HepG2 (cell line): ENCODE measurements around the gene DCAF4. TPM values are rescaled to one million over a fixed set of nuclear protein-coding genes. Genes with fewer than 3 reads are reported as not detected.

Source experiments
- ATAC-seq: fragments of 200-7000 bp; cut with Tn5 transposase; 3 replicates; pipeline ENCODE4 v1.9.1; 2020; ENCODE audit warnings: mild to moderate bottlenecking, moderate library complexity
- BruUV-seq: library from RNA; stranded (reverse); fragments of 400-500 nt; replicated peaks from 2 replicates; lab custom pipeline; 2021; lab: Mats Ljungman, UMichigan
- CTCF ChIA-PET: fragments of 300-600 bp; formaldehyde crosslinking; extraction: SDS; loops from one replicate; lab custom pipeline; 2021; ENCODE audit warnings: low total read pairs, inconsistent platforms, low intra/inter-chr PET ratio; lab: Yijun Ruan, JAX
- POLR2A ChIA-PET: fragments of 350-600 bp; sonication (Branson Sonifier 250); formaldehyde crosslinking; loops from one replicate; lab custom pipeline; 2020; ENCODE audit warnings: antibody characterized with exemption, inconsistent platforms; lab: Yijun Ruan, JAX
- DNase-seq: peaks from one replicate; pipeline ENCODE4 v3.0.0-alpha.2; 2015; ENCODE audit warnings: low spot score
- FAIRE-seq: peaks from 3 replicates; lab custom pipeline; 2011; peaks lifted over from hg19 to GRCh38; lab: Jason Lieb, UNC
- H2AFZ ChIP-seq: one replicate; pipeline ENCODE4 v1.6.1; 2011; ENCODE audit warnings: low read length, inconsistent platforms
- H3K27ac ChIP-seq: fragments of 300-600 bp; 3 replicates; pipeline ENCODE4 v1.8.0; 2011; ENCODE audit warnings: mixed run types, mild to moderate bottlenecking, mixed read lengths, low read length, inconsistent platforms; ENCODE audit not compliant: insufficient read depth; ENCODE audit errors: extremely low read length
- H3K27me3 ChIP-seq, 2 experiments: fragments of 200-600 bp in 1 of 2; 2 replicates in 1 of 2; 3 replicates in 1 of 2; pipeline versions ENCODE4 v1.6.0 to v1.8.0; 2011; ENCODE audit warnings: low read length in 2 of 2, mild to moderate bottlenecking in 2 of 2, moderate library complexity in 2 of 2, inconsistent platforms in 1 of 2; ENCODE audit not compliant: insufficient read depth in 2 of 2, control insufficient read depth in 1 of 2
- H3K36me3 ChIP-seq, 2 experiments: fragments of 200-600 bp in 1 of 2; replicated peaks in 1 of 2; 2 replicates in 1 of 2; 3 replicates in 1 of 2; pipeline versions ENCODE4 v1.5.1 to v1.8.0; 2011; ENCODE audit warnings: low read length in 2 of 2, inconsistent platforms in 1 of 2; ENCODE audit not compliant: insufficient read depth in 2 of 2, control insufficient read depth in 1 of 2
- H3K4me1 ChIP-seq: 2 replicates; pipeline ENCODE4 v1.5.1; 2012; ENCODE audit warnings: low read length, inconsistent platforms; ENCODE audit not compliant: insufficient read depth
- H3K4me2 ChIP-seq: 2 replicates; pipeline ENCODE4 v1.6.0; 2011; ENCODE audit warnings: low read depth, low read length, inconsistent platforms
- H3K4me3 ChIP-seq, 3 experiments: fragments of 200-600 bp in 1 of 3; sonication (generic), shearing (Covaris generic) in 1 of 3; replicated peaks in 1 of 3; 2 replicates each; pipeline ENCODE4 v1.5.1; 2011 to 2016; ENCODE audit warnings: low read length in 3 of 3, inconsistent platforms in 2 of 3, low read depth in 2 of 3, mild to moderate bottlenecking in 2 of 3, control low read depth in 1 of 3, mixed read lengths in 1 of 3; ENCODE audit not compliant: insufficient read depth in 1 of 3
- H3K79me2 ChIP-seq: one replicate; pipeline ENCODE4 v1.6.1; 2011; ENCODE audit warnings: low read length, inconsistent platforms; ENCODE audit not compliant: insufficient read depth
- H3K9ac ChIP-seq: 2 replicates; pipeline ENCODE4 v1.6.0; 2011; ENCODE audit warnings: mild to moderate bottlenecking, low read depth, low read length, inconsistent platforms; ENCODE audit not compliant: insufficient read depth
- H3K9me3 ChIP-seq: 2 replicates; pipeline ENCODE4 v1.5.1; 2012; ENCODE audit warnings: mild to moderate bottlenecking, low read length
- H4K20me1 ChIP-seq: 2 replicates; pipeline ENCODE4 v1.6.0; 2011; ENCODE audit warnings: inconsistent platforms, mild to moderate bottlenecking, low read length, moderate library complexity; ENCODE audit not compliant: insufficient read depth
- ASH2L ChIP-seq: fragments of 300-600, 200-600 bp; sonication (generic); IDR thresholded peaks from 2 replicates; pipeline ENCODE4 v1.7.0; 2017; ENCODE audit warnings: low read depth, mild to moderate bottlenecking, moderate library complexity, mixed read lengths, low read length; ENCODE audit not compliant: insufficient read length
- CREB1 ChIP-seq, 2 experiments: fragments of 450-650 bp in 1 of 2; IDR thresholded peaks; 2 replicates each; pipeline ENCODE4 v1.6.1; 2016 to 2017; ENCODE audit warnings: control low read depth in 1 of 2, mild to moderate bottlenecking in 1 of 2, missing compliant biosample characterization in 1 of 2, missing genetic modification characterization in 1 of 2
- HNRNPUL1 ChIP-seq: fragments of 200-400 bp; formaldehyde crosslinking; IDR thresholded peaks from 2 replicates; pipeline ENCODE4 v1.6.1; 2017; ENCODE audit warnings: low read depth, mild to moderate bottlenecking, low read length, moderate library complexity
- KDM5B ChIP-seq: sonication (generic); formaldehyde crosslinking; IDR thresholded peaks from 2 replicates; pipeline ENCODE4 v1.4.0; 2020; ENCODE audit warnings: missing genetic modification reagents, mild to moderate bottlenecking, borderline replicate concordance
- PPARG ChIP-seq: conservative IDR thresholded peaks from 2 replicates; pipeline ENCODE4 v1.6.1; 2016; ENCODE audit warnings: missing biosample characterization, missing genetic modification reagents
- SIX1 ChIP-seq: sonication (generic); formaldehyde crosslinking; IDR thresholded peaks from 2 replicates; pipeline ENCODE4 v1.4.0; 2020; ENCODE audit warnings: missing genetic modification reagents, borderline replicate concordance
- WGBS: methylation state at CpG from one replicate; pipeline ENCODE4 v1.1.6; 2017; ENCODE audit warnings: low lambda C conversion rate; 5-methylcytosine and 5-hydroxymethylcytosine counted together
- in situ Hi-C: cut with HindIII; loops from 2 replicates; pipeline ENCODE4 v1.10.0; 2017; ENCODE audit warnings: low pct_unique_long_range_greater_than_20kb; ENCODE audit not compliant: extremely low pct_ligation_motif_present
- intact Hi-C: fragments of 100-400 bp; cut with micrococcal nuclease; formaldehyde crosslinking; loops from one replicate; pipeline ENCODE4 v1.10.0; 2022; ENCODE audit not compliant: unreplicated experiment
- polyA plus RNA-seq, 8 experiments: library from polyadenylated mRNA; depleted of rRNA in 3 of 8; stranded (reverse) in 7 of 8; unstranded in 1 of 8; fragments of >200 nt; fragmentation: Illumina TruSeq in 4 of 8; extraction: Trizol in 4 of 8; gene quantifications; 2 replicates each; pipeline versions ENCODE4 v1.2.1 to v1.2.3, GENCODE V29; 2011 to 2016; ENCODE audit warnings: low read depth in 4 of 8, missing spikeins in 1 of 8, mixed read lengths in 1 of 8; ENCODE audit not compliant: insufficient read depth in 1 of 8
- total RNA-seq, 5 experiments: library from RNA; depleted of rRNA; stranded (reverse); fragments of >200 nt; fragmentation: Illumina TruSeq; extraction: Trizol; gene quantifications; 2 replicates each; pipeline ENCODE4 v1.2.3, GENCODE V29; 2016; ENCODE audit warnings: low read depth in 1 of 5
- TF ChIP-seq, protein P1 (sequence below): IDR thresholded peaks from 2 replicates; pipeline ENCODE4 v1.6.1; 2012; ENCODE audit warnings: low read length, improper control_type of control experiment
- TF ChIP-seq, protein P2 (sequence below): sonication (generic); formaldehyde crosslinking; IDR thresholded peaks from 2 replicates; pipeline ENCODE4 v1.5.0; 2020; ENCODE audit warnings: missing genetic modification reagents
- TF ChIP-seq, protein P3 (sequence below): sonication (generic); formaldehyde crosslinking; IDR thresholded peaks from 2 replicates; pipeline ENCODE4 v1.9.0; 2022; ENCODE audit warnings: low read depth, missing genetic modification reagents

DCAF4 gene
- total and polyA plus RNA-seq, 2 of the 13 experiments (the other 11 are each of a cell fraction or from before 2014, with no cell fraction given), result 18.8 to 21.1 TPM

DNA sequence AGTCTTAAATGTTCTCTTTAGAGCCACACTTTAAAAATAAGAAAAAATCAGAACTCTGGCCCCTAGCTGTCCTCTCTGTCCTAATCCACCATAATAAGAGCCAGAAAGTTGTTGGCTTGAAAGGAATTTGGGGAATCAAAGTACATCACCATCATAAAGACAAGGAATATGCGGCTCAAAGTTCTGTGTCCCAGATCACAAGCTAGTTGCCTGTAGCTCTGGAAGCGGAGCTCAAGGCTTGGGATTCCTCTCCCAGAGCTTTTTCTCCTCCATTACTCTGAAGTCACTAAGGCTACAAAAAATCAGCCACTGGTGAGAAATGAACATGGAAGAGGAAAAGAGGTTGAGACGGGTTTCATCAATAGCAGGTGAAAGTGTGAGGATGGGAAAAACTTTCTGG lies 38.8 kb upstream of the DCAF4 start:
- H3K79me2 ChIP-seq, result no peaks in the 10 kb centered on the region
- H3K9me3 ChIP-seq, result no peaks in the 10 kb centered on the region
- no peak overlapping the region for H3K27ac ChIP-seq
- ATAC-seq (no peak), DNase-seq (no peak)
- ChIA-PET CTCF (no interaction called here), POLR2A (no interaction called here)
- H4K20me1 ChIP-seq, result no peaks in the 10 kb centered on the region
- peaks cover 13 to 28% of the 10 kb centered on the region in 2 experiments for H3K27me3 ChIP-seq
- intact Hi-C loops, result no loop called here
- H3K9ac ChIP-seq, result no peak overlapping the region
- no peak overlapping the region for H3K4me3 ChIP-seq
- H3K4me2 ChIP-seq, result no peak overlapping the region
- no TSS peak for BruUV-seq
- TF ChIP-seq, protein P1, sequence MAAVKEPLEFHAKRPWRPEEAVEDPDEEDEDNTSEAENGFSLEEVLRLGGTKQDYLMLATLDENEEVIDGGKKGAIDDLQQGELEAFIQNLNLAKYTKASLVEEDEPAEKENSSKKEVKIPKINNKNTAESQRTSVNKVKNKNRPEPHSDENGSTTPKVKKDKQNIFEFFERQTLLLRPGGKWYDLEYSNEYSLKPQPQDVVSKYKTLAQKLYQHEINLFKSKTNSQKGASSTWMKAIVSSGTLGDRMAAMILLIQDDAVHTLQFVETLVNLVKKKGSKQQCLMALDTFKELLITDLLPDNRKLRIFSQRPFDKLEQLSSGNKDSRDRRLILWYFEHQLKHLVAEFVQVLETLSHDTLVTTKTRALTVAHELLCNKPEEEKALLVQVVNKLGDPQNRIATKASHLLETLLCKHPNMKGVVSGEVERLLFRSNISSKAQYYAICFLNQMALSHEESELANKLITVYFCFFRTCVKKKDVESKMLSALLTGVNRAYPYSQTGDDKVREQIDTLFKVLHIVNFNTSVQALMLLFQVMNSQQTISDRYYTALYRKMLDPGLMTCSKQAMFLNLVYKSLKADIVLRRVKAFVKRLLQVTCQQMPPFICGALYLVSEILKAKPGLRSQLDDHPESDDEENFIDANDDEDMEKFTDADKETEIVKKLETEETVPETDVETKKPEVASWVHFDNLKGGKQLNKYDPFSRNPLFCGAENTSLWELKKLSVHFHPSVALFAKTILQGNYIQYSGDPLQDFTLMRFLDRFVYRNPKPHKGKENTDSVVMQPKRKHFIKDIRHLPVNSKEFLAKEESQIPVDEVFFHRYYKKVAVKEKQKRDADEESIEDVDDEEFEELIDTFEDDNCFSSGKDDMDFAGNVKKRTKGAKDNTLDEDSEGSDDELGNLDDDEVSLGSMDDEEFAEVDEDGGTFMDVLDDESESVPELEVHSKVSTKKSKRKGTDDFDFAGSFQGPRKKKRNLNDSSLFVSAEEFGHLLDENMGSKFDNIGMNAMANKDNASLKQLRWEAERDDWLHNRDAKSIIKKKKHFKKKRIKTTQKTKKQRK, result no peak
- TF ChIP-seq PPARG (CRISPR knock-in tag), result no peak
- TF ChIP-seq, all 625 proteins: peak for 0
- Histone ChIP-seq H3K36me3 (no peaks in the 10 kb centered on the region), H3K4me1 (peaks cover 9% of the 10 kb centered on the region), H2AFZ (no peak overlapping the region)
- WGBS, result 44% methylated on average over 3 of the region's 3 CpGs
- no peak for FAIRE-seq
- in situ Hi-C loops, result no loop called here

DNA sequence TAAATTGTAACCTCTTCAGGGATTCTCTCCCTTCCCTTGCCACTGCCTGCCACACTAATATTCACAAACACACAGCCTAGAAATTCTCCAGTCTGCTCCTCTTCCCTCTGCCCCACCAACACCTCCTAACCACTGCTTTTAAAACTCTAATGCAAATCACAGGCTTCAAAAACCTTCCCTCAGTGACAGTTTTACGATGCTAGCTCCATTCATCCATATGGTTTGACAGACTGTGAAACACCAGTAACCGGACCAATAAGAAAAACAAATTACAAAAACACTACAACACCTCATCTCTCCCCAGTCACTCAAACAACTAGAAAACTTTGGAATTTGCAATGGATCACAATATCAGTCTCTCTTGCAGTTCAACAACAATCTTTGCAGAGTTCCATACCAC lies 38.1 kb upstream of the DCAF4 start:
- 52% methylated on average over 2 of the region's 2 CpGs for WGBS
- CTCF ChIA-PET, result no interaction called here

More for the DNA sequence above, 38.1 kb upstream of the DCAF4 start:
- Histone ChIP-seq H3K4me2 (no peak overlapping the region), H3K79me2 (no peaks in the 10 kb centered on the region), H3K27me3 (peaks cover 12 to 35% of the 10 kb centered on the region in 2 experiments), H3K9ac (no peak overlapping the region), H3K4me3 (no peak overlapping the region), H2AFZ (no peak overlapping the region), H3K27ac (no peak overlapping the region), H3K9me3 (no peaks in the 10 kb centered on the region), H3K36me3 (no peaks in the 10 kb centered on the region), H4K20me1 (no peaks in the 10 kb centered on the region), H3K4me1 (peaks cover 14% of the 10 kb centered on the region)
- BruUV-seq, result no TSS peak
- no peak for FAIRE-seq
- DNase-seq, result no peak
- intact Hi-C loops, result no loop called here
- ATAC-seq, result no peak
- in situ Hi-C loops, result no loop called here
- TF ChIP-seq HNRNPUL1 (no peak), SIX1 (no peak), CREB1 (IDR thresholded peaks at IDR 0.05) (no peak), CREB1 (CRISPR knock-in tag; IDR thresholded peaks at IDR 0.05) (no peak), KDM5B (CRISPR knock-in tag) (no peak), ASH2L (no peak)
- TF ChIP-seq, protein P2, sequence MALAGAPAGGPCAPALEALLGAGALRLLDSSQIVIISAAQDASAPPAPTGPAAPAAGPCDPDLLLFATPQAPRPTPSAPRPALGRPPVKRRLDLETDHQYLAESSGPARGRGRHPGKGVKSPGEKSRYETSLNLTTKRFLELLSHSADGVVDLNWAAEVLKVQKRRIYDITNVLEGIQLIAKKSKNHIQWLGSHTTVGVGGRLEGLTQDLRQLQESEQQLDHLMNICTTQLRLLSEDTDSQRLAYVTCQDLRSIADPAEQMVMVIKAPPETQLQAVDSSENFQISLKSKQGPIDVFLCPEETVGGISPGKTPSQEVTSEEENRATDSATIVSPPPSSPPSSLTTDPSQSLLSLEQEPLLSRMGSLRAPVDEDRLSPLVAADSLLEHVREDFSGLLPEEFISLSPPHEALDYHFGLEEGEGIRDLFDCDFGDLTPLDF (CRISPR knock-in tag), result no peak
- TF ChIP-seq, protein P3, sequence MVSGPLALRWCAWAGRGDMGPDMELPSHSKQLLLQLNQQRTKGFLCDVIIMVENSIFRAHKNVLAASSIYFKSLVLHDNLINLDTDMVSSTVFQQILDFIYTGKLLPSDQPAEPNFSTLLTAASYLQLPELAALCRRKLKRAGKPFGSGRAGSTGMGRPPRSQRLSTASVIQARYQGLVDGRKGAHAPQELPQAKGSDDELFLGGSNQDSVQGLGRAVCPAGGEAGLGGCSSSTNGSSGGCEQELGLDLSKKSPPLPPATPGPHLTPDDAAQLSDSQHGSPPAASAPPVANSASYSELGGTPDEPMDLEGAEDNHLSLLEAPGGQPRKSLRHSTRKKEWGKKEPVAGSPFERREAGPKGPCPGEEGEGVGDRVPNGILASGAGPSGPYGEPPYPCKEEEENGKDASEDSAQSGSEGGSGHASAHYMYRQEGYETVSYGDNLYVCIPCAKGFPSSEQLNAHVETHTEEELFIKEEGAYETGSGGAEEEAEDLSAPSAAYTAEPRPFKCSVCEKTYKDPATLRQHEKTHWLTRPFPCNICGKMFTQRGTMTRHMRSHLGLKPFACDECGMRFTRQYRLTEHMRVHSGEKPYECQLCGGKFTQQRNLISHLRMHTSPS (CRISPR knock-in tag), result no peak
- POLR2A ChIA-PET, result no interaction called here
